SH-SY5Y (cell line): Measurements from ENCODE around the gene GAB4.

ENCODE experiments used
- GATA2 ChIP-seq: IDR thresholded peaks from 2 replicates; pipeline ENCODE4 v1.6.1; 2011; ENCODE audit warnings: mild to moderate bottlenecking, low read depth, low read length
- GATA3 ChIP-seq: IDR thresholded peaks from 2 replicates; pipeline ENCODE4 v1.6.1; 2011; ENCODE audit warnings: low read depth, mild to moderate bottlenecking, low read length, moderate library complexity

DNA sequence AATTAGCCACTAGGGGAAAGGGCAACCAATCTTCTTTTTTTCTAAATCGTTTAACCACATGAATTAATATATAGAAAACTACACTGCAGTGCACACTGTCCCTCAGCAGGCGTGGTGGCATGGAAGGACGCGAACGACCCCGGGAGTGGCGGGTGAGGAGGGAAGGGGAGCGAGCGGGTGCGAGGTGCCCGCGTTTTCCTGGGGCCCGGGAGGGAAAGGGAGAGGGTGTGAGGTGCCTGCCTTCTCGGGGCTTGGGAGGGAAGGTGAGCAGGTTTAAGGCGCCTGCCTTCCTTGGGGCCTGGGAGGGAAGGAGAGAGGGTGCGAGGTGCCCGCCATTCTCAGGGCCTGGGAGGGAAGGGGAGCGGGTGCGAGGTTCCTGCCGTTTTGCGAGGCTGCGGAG lies 765 bp downstream of the GAB4 start:
- no peak for TF ChIP-seq GATA2
- TF ChIP-seq GATA3 = no peak
